NCI-H748 (cell line): ENCODE results near the gene TIMD4.
A peak's percentile ranks its signal among the peaks of the same experiment; 100 is the strongest.
"Not testable (repeated sequence)": the region's sequence is repeated elsewhere in the genome, so short reads cannot be mapped to it uniquely, and the experiment has no call there.

Experiments used
- DNase-seq: peaks from one replicate; lab custom pipeline; 2025; ENCODE audit not compliant: unreplicated experiment; lab: John Stamatoyannopoulos, UW

Gene TIMD4

GRCh38 chr5:156963125-156963524 is at the start of gene TIMD4:
Gene TIMD4, minus strand, starts transcription at chr5:156963226. Its CDS starts 28 bp downstream, at chr5:156963198.
- DNase-seq, result no peak

DNA sequence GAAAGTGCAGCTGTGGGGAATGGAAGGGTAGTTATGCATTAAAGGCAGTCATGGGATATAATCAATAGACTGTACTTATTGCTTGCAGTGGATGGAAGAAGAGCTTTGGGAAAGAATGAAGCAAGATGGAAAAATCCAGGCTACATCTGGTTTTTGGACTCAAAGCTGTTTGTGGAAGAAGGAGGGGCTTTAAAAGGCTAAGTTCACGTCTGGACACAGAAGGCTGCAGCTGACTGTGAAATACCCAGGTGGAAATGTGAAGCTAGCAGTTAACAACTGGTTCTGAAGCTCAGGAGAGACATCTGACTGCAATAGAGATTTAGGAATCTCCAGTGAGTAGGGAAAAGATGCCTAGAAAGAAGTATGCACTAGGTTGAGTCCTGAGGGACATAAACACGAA is 43.2 kb upstream of the TIMD4 start:
- no peak for DNase-seq

DNA sequence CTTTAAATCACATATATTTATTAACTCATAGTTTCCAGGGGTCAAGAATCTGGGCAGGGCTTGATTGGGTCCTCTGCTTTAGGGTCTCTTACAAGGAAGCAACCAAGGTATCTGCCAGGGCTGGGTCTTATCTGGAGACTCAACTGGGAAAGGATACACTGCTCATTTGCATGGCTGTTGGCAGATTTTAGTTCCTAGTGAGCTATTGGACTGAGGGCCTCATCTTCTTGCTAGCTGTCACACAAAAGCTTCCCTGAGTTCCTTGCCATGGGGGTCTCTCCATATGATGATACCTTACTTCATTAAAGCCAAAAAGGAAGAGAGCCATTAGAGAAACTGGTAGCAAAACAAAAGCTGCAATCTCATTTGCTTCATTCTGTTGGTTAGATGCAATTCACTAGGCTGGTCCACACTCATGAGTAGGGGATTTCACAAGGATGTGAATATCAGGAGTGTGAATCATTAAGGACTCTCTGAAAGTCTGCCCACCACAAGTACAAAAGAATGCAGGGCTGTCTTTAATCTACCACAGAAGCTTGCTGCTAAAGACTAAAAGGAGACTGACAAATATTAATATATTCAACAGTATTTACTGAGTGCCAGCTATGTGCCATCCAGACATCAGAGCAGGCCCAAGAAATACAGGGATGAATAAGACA is 42.0 kb upstream of the TIMD4 start:
- no peak for DNase-seq

DNA sequence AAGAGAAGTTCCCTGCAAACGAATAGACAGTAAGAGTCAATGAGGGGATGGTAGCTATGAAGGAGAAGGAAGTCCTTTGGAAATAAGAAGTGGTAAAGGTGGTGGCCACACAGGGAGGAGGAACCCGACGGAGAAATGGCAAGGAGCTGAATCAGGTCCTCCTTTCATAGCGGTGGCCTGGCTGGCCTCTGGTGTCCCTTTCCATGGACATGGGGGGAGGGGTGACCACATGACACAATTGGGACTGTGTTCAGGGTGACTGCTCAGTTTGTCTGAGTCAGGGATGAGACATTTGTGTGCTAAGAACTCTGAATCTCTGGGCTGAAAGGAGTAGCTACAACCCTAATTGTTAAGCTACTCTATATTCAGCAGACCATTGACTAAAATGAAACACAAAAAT is 28.7 kb upstream of the TIMD4 start:
- no peak for DNase-seq

DNA sequence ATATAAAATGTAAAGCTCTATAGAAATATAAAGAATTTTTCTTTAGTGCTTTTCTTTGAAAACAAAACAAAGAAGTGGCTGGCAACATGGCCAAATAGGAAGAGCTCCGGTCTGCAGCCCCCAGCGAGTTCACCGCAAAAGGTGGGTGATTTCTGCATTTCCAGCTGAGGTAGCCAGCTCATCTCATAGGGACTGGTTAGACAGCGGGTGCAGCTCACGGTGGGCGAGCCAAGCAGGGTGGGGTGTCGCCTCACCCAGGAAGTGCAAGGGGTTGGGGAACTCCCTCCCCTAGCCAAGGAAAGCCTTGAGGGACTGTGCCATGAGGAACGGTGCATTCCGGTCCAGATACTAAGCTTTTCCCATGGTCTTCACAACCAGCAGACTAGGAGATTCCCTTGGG is 21.0 kb upstream of the TIMD4 start:
- DNase-seq, result no peak

- DNase-seq, result no peak
Observed at GRCh38 chr5:156981481-156981880, 18.5 kb upstream of the TIMD4 start.

DNA sequence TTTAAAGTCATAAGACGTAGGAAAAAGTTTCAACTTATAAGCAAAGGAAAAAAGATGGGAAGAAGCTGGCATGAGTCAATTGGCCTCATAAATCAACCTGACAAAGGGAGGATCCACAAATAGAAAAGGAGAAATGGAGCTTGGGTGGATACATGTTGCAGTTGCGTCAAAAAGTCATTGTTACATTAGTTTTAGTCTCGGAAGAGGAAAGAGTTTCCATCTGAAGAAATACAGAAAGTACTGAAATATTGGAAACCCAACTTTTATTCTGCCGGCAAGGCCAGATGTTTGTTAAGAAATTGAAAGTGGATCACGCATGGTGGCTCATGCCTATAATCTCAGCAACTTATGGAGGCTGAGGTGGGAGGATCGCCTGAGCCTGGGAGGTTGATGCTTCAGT is 11.3 kb upstream of the TIMD4 start:
- no peak for DNase-seq

GRCh38 chr5:156971848-156972525 is 9.0 kb upstream of the TIMD4 start:
- DNase-seq, result no peak

GRCh38 chr5:156971415-156971814 is 8.4 kb upstream of the TIMD4 start:
- DNase-seq, result no peak

DNA sequence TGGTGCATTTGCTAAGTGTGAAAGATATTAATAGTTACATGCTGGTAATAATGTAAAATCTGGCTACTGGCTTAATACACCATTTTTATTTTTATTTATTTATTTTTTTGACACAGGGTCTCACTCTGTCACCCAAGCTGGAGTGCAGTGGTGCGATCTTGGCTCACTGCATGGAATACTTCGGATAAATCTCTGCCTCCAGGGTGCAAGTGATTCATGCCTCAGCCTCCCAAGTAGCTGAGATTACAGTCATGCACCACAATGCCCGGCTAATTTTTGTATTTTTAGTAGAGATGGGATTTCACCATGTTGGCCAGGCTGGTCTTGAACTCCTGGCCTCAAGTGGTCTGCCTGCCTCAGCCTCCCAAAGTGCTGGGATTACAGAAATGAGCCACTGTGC is 4.4 kb upstream of the TIMD4 start:
- not testable (repeated sequence) for DNase-seq

DNA sequence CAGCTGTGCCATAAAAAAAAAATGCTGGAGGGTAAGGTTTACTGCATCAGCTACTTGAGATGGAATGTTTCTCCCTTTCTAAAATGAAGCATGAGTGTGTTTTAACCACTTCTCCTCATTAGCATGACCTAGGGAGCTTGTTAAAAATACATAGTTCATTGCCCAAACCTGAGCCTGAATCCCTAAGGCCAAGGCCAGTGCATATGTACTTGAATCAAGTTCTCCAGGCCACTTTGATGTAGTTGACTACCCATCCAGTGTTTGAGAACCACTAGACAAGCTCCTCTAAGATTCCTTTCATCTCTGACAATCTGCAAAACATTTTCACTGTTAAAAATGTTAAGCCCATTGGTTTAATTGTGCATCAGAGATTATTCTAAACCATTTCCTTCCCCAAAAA is 6.7 kb downstream of the TIMD4 start:
- DNase-seq, result no peak

DNA sequence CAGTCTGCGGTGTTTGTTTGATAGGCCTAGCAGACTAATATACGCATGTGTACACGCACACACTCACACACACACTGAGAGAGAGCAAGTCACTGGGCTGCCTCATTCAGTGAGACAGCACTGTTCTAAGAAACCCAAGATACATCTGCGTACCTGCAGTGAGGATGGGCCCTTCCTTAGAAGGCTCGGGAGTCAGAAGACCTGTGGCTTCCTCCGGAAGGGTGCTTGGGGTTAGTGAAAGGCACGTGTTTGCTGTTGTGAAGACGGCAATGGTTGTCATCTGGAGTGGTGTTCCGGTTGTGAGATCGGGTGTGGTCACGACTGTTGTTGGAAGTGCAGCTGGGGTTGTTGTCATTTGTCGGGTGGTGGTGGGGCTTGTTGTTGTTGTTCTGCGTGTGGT is 11.7 kb downstream of the TIMD4 start:
- no peak for DNase-seq

DNA sequence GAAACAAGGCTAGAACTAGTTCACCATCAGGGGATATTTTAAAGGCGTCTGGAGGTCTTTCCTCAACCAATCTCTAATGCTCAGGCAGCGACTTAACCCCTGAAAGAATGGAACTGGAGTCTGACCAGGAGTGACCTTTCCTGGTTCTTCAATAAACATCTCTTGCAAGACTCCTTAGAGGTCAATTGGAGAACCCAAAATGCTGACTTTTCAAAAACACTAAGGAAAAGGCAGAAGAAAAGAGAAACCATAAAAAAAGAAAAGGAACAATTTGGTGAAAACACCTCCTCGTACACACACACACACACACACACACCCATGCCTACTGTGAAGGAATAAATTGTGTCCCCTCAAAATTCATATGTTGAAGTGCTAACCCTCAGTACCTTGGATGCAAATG is 12.3 kb downstream of the TIMD4 start:
- no peak for DNase-seq

- DNase-seq, result no peak
Observed at GRCh38 chr5:156949424-156949823, 13.6 kb downstream of the TIMD4 start.

GRCh38 chr5:156947925-156948324 is 15.1 kb downstream of the TIMD4 start:
- no peak for DNase-seq

GRCh38 chr5:156942064-156942463 is 21.0 kb downstream of the TIMD4 start:
- DNase-seq, result no peak

DNA sequence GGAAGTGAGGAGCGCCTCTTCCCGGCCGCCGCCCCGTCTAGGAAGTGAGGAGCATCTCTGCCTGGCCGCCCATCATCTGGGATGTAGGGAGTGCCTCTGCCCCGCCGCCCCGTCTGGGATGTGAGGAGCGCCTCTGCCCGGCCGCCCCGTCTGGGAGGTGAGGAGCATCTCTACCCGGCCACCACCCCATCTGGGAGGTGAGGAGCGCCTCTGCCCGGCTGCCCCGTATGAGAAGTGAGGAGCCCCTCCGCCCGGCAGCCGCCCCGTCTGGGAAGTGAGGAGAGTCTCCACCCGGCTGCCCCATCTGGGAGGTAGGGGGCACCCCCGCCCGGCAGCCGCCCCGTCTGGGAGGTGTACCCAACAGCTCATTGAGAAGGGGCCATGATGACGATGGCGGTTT is 22.6 kb downstream of the TIMD4 start:
- not testable (repeated sequence) for DNase-seq

- no peak for DNase-seq
Observed at GRCh38 chr5:156936972-156937371, 26.1 kb downstream of the TIMD4 start.

GRCh38 chr5:156934450-156935211 is 28.4 kb downstream of the TIMD4 start:
- peak; percentile 51 for DNase-seq

- no peak for DNase-seq
Observed at GRCh38 chr5:156929366-156929948, 33.6 kb downstream of the TIMD4 start.

DNA sequence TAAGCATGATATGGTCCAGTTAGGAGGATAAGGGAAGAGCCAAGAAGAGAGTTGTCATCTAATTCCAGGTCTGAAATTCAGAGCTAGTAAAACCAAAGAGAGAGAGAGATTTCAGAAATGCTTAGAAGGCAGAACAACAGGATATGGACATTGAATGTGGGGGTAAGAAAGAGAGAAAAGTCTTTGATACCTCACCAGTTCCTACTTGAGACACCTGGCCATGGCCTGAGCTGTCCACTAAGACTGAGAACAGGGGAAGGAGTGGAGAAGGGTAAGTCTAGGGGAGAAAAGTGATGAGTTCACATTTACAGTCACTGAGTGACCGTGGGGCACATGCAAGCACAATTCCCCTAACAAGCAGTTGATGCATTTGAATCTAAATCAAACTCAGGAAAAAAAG is 35.5 kb downstream of the TIMD4 start:
- no peak for DNase-seq

- peak; percentile 14 for DNase-seq
Observed at GRCh38 chr5:156925767-156926166, 37.3 kb downstream of the TIMD4 start.
